Lung (tissue), 13 donors: ENCODE data around the gene SEPTIN6. TPM values are rescaled to one million over a fixed set of nuclear protein-coding genes. Genes with fewer than 3 reads are reported as not detected.

ENCODE experiments used
- ATAC-seq: fragments of 200-7000 bp; cut with Tn5 transposase; one replicate; pipeline ENCODE4 v1.9.1; 2020; ENCODE audit warnings: moderate number of reproducible peaks; ENCODE audit not compliant: insufficient read depth, low FRiP score
- DNase-seq, 3 donors: peaks; one replicate each; pipeline ENCODE4 v3.0.0-alpha.2; 2013 to 2017
- H3K27ac ChIP-seq, 2 donors: one replicate each; pipeline ENCODE4 v1.5.1; 2013; ENCODE audit warnings: mild to moderate bottlenecking in 2 of 2, moderate library complexity in 2 of 2, control low read depth in 1 of 2, inconsistent platforms in 1 of 2, low read depth in 1 of 2, low read length in 1 of 2
- H3K27me3 ChIP-seq, 3 donors: one replicate each; pipeline ENCODE4 v1.5.1; 2013; ENCODE audit warnings: low read length in 2 of 3; ENCODE audit not compliant: control insufficient read depth in 3 of 3, insufficient read depth in 3 of 3
- H3K36me3 ChIP-seq, 4 donors: one replicate each; pipeline ENCODE4 v1.5.1; 2013; ENCODE audit warnings: low read length in 4 of 4, mild to moderate bottlenecking in 1 of 4, moderate library complexity in 1 of 4; ENCODE audit not compliant: control insufficient read depth in 4 of 4, insufficient read depth in 4 of 4
- H3K4me1 ChIP-seq, 5 donors: one replicate each; pipeline ENCODE4 v1.5.1; 2013; ENCODE audit warnings: low read length in 5 of 5, mild to moderate bottlenecking in 2 of 5, moderate library complexity in 1 of 5; ENCODE audit not compliant: control insufficient read depth in 5 of 5, insufficient read depth in 5 of 5
- H3K4me3 ChIP-seq: one replicate; pipeline ENCODE4 v1.5.1; 2013; ENCODE audit warnings: mild to moderate bottlenecking, control low read depth, moderate library complexity
- H3K9ac ChIP-seq, 2 donors: one replicate each; pipeline ENCODE4 v1.5.1; 2013; ENCODE audit warnings: low read length in 2 of 2, control low read depth in 1 of 2; ENCODE audit not compliant: insufficient read depth in 1 of 2
- H3K9me3 ChIP-seq, 4 donors: one replicate each; pipeline ENCODE4 v1.5.1; 2013; ENCODE audit warnings: low read length in 3 of 4, mild to moderate bottlenecking in 1 of 4, moderate library complexity in 1 of 4; ENCODE audit not compliant: control insufficient read depth in 4 of 4, insufficient read depth in 3 of 4
- CTCF ChIP-seq: IDR thresholded peaks from 2 replicates; pipeline ENCODE4 v1.5.1; 2012; ENCODE audit warnings: mild to moderate bottlenecking; ENCODE audit errors: control extremely low read depth, extremely low read depth
- WGBS, 2 donors: extraction: QIAGEN DNeasy Blood & Tissue Kit; methylation state at CpG; one replicate each; pipeline ENCODE4 v1.1.7; 2013; 5-methylcytosine and 5-hydroxymethylcytosine counted together
- polyA plus RNA-seq, 2 donors: library from polyadenylated mRNA; stranded (reverse); fragments of 200-250 nt; gene quantifications; one replicate each; pipeline ENCODE4 v1.2.1, GENCODE V29; 2013
- small RNA-seq: library from RNA; depleted of rRNA; stranded (forward); fragments of <200 nt; gene quantifications from one replicate; pipeline ENCODE3, GENCODE V24; 2014; ENCODE audit warnings: low replicate concordance
- total RNA-seq, 2 donors: library from RNA; depleted of rRNA in 1 of 2; stranded (reverse); fragments of >200 nt in 1 of 2; gene quantifications; one replicate each; pipeline ENCODE4 v1.2.1, GENCODE V29; 2014 to 2021
- donor health status: control.
- donor health status: control.
- donor health status: Bipolar disorder and iron deficiency.
- donor health status: healthy.
- donor health status: DM: yes; HTN: yes; CAD: no.

SEPTIN6 gene
- total and polyA plus RNA-seq, 4 donors, result 6.2 to 25.8 (median 17.6) TPM

GRCh38 chrX:119643696-119644095 lies 49.3 kb downstream of the SEPTIN6 start:
- no peaks in the 10 kb centered on the region for H3K4me1 ChIP-seq
- TF ChIP-seq CTCF, result no peak
- H3K27ac ChIP-seq, result no peak overlapping the region
- H3K36me3 ChIP-seq, result peaks cover 0 to 6% (median 0%) of the 10 kb centered on the region in 4 donors
- H3K9me3 ChIP-seq, result no peaks in the 10 kb centered on the region
- H3K9ac ChIP-seq, result no peak overlapping the region
- no peak for DNase-seq
- ATAC-seq, result no peak
- 82 to 86% methylated on average over 8 of the region's 8 CpGs for WGBS, 2 donors
- H3K27me3 ChIP-seq, result no peaks in the 10 kb centered on the region
- H3K4me3 ChIP-seq, result no peak overlapping the region

Small RNA genes within 50 kb of the gene (small RNA-seq; reads per million reads assigned to genes)
- 3.1 reads per million, percentile 93 among the genes with 10 or more reads in this experiment for gene MIR766

Other genes with a start within 250 kb of the SEPTIN6 start
- 100 to 1,000 TPM; 181 to 430 TPM for gene SLC25A5, start 224.7 kb downstream of the SEPTIN6 start, total RNA-seq
- 100 to 1,000 TPM; 169 to 417 TPM for gene SLC25A5, start 224.7 kb downstream of the SEPTIN6 start, polyA plus RNA-seq
- gene STEEP1, start 127.8 kb downstream of the SEPTIN6 start, total RNA-seq, result 10 to 100 TPM; 19.0 to 40.8 TPM
- gene STEEP1, start 127.8 kb downstream of the SEPTIN6 start, polyA plus RNA-seq, result 10 to 100 TPM in 1 of 2 donors, 1 to 10 TPM in 1; 8.3 to 17.4 TPM
- 10 to 100 TPM; 48.1 to 50.4 TPM for gene UBE2A, start 118.6 kb downstream of the SEPTIN6 start, total RNA-seq
- 10 to 100 TPM; 44.9 to 47.4 TPM for gene UBE2A, start 118.6 kb downstream of the SEPTIN6 start, polyA plus RNA-seq
- 1 to 10 TPM; 7.2 to 9.6 TPM for gene NKRF, start 86.7 kb downstream of the SEPTIN6 start, total RNA-seq
- 1 to 10 TPM; 4.1 to 5.7 TPM for gene NKRF, start 86.7 kb downstream of the SEPTIN6 start, polyA plus RNA-seq
- 1 to 10 TPM; 1.4 to 5.8 TPM for gene SOWAHD, start 65.4 kb upstream of the SEPTIN6 start, total RNA-seq
- 1 to 10 TPM; 3.0 TPM for gene SOWAHD, start 65.4 kb upstream of the SEPTIN6 start, polyA plus RNA-seq
- gene RPL39, start 98.5 kb upstream of the SEPTIN6 start, total RNA-seq, result 1,000 to 10,000 TPM in 1 of 2 donors, 100 to 1,000 TPM in 1; 662 to 1,097 TPM
- over 10,000 TPM in 1 of 2 donors, 1,000 to 10,000 TPM in 1; 4,331 to 10,699 TPM for gene RPL39, start 98.5 kb upstream of the SEPTIN6 start, polyA plus RNA-seq
- gene UPF3B, start 159.8 kb upstream of the SEPTIN6 start, total RNA-seq, result 1 to 10 TPM; 5.5 to 8.5 TPM
- 10 to 100 TPM in 1 of 2 donors, 1 to 10 TPM in 1; 5.0 to 11.7 TPM for gene UPF3B, start 159.8 kb upstream of the SEPTIN6 start, polyA plus RNA-seq
- 10 to 100 TPM; 11.0 to 13.5 TPM for gene RNF113A, start 178.6 kb upstream of the SEPTIN6 start, total RNA-seq
- 10 to 100 TPM; 16.3 to 17.0 TPM for gene RNF113A, start 178.6 kb upstream of the SEPTIN6 start, polyA plus RNA-seq
- gene NDUFA1, start 178.7 kb upstream of the SEPTIN6 start, total RNA-seq, result 10 to 100 TPM; 37.1 to 74.9 TPM
- 100 to 1,000 TPM; 100 to 247 TPM for gene NDUFA1, start 178.7 kb upstream of the SEPTIN6 start, polyA plus RNA-seq
- gene AKAP14, start 202.7 kb upstream of the SEPTIN6 start, total RNA-seq, result 1 to 10 TPM; 7.2 to 7.9 TPM
- gene AKAP14, start 202.7 kb upstream of the SEPTIN6 start, polyA plus RNA-seq, result 10 to 100 TPM in 1 of 2 donors, 1 to 10 TPM in 1; 7.6 to 10.4 TPM